ENCODE results near the gene ARHGEF28.

ARHGEF28 gene

DNA sequence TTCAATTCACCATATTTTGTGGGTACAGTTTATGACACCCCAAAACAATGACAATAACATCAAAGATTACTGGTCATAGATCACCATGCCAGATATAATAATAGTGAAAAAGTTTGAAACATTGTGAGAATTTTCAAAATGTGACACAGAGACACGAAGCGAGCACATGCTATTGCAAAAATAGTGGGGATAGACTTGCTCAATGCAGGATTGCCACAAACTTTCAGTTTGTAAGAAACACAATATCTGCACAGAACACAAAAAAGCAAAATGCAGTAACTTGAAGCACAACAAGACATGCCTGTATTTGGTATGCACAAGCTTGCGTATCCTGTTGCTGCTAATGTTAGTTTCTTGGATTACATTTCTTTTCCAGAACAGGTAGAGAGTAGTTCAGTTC is 35.8 kb downstream of the ARHGEF28 start:
- H3K4me3 Mint-ChIP-seq, result no peak overlapping the region
- no peak overlapping the region for H3K27ac Mint-ChIP-seq
- no peaks in the 10 kb centered on the region for H3K9me3 Mint-ChIP-seq (ENCODE audit: low read depth)
- no peaks in the 10 kb centered on the region for H3K36me3 Mint-ChIP-seq
- peaks cover 6% of the 10 kb centered on the region for H3K27me3 Mint-ChIP-seq
- no peaks in the 10 kb centered on the region for H3K4me1 Mint-ChIP-seq (ENCODE audit: low read depth)

- no peak overlapping the region for H3K4me3 Mint-ChIP-seq
Observed at GRCh38 chr5:73663161-73663859, 37.3 kb downstream of the ARHGEF28 start.

GRCh38 chr5:73663860-73664240 is 37.9 kb downstream of the ARHGEF28 start:
- Mint-ChIP-seq H3K9me3 (ENCODE audit: low read depth) (no peaks in the 10 kb centered on the region), H3K27ac (no peak overlapping the region), H3K27me3 (peaks cover 6% of the 10 kb centered on the region), H3K4me3 (no peak overlapping the region), H3K36me3 (no peaks in the 10 kb centered on the region), H3K4me1 (ENCODE audit: low read depth) (no peaks in the 10 kb centered on the region)

More at GRCh38 chr5:73663161-73663859, 37.3 kb downstream of the ARHGEF28 start:
- no peaks in the 10 kb centered on the region for H3K4me1 Mint-ChIP-seq (ENCODE audit: low read depth)
- peaks cover 6% of the 10 kb centered on the region for H3K27me3 Mint-ChIP-seq
- no peaks in the 10 kb centered on the region for H3K36me3 Mint-ChIP-seq
- no peak overlapping the region for H3K27ac Mint-ChIP-seq
- no peaks in the 10 kb centered on the region for H3K9me3 Mint-ChIP-seq (ENCODE audit: low read depth)

GRCh38 chr5:73664796-73665195 is 38.8 kb downstream of the ARHGEF28 start:
- H3K27ac Mint-ChIP-seq, result no peak overlapping the region
- H3K27me3 Mint-ChIP-seq, result peaks cover 6% of the 10 kb centered on the region
- no peaks in the 10 kb centered on the region for H3K4me1 Mint-ChIP-seq (ENCODE audit: low read depth)

DNA sequence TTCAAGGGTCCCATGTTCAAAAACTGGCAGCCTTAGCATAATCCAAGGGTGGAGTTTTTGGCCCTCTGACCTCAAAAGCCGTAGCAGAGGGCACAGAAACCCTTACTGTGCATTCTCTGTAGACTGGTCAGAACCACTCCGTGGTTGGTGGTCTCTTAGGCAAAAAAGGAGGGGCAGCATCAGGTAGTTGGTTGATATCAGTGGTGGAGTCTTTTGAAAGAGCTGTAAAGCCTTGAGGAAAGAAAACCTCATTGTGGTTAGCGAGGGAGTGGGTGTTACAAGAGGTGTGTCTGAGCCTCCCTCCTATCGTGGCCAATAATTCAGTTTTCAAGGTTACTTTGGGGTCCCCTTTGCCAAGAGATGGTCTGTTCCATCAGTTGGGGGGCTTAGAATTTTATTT is 40.9 kb downstream of the ARHGEF28 start:
- H3K9me3 Mint-ChIP-seq (ENCODE audit: low read depth), result no peaks in the 10 kb centered on the region
- H3K27me3 Mint-ChIP-seq, result peaks cover 6% of the 10 kb centered on the region
- H3K36me3 Mint-ChIP-seq, result no peaks in the 10 kb centered on the region
- H3K4me3 Mint-ChIP-seq, result no peak overlapping the region
- no peak overlapping the region for H3K27ac Mint-ChIP-seq
- no peaks in the 10 kb centered on the region for H3K4me1 Mint-ChIP-seq (ENCODE audit: low read depth)

More at GRCh38 chr5:73664796-73665195, 38.8 kb downstream of the ARHGEF28 start:
- H3K36me3 Mint-ChIP-seq, result no peaks in the 10 kb centered on the region
- H3K9me3 Mint-ChIP-seq (ENCODE audit: low read depth), result no peaks in the 10 kb centered on the region
- no peak overlapping the region for H3K4me3 Mint-ChIP-seq

DNA sequence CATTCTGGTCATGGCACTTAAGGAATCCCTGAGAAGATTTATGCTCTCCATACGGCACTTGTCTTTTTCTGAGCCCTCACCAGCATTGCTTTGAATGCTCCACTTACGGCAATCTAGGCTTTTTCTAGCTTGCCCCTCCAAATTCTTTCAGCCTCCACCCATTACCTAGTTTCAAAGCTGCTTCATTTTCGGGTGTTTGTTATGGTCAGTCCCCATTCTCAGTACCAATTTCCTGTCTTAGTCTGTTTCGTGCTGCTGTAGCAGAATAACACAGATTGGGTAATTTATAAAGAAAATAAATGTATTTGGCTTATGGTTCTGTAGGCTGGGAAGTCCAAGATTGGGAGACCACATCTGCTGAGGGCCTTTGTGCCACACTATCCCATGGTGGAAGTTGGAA is 42.0 kb downstream of the ARHGEF28 start:
- no peak overlapping the region for H3K27ac Mint-ChIP-seq
- no peaks in the 10 kb centered on the region for H3K4me1 Mint-ChIP-seq (ENCODE audit: low read depth)
- peaks cover 6% of the 10 kb centered on the region for H3K27me3 Mint-ChIP-seq
- no peaks in the 10 kb centered on the region for H3K36me3 Mint-ChIP-seq
- H3K9me3 Mint-ChIP-seq (ENCODE audit: low read depth), result no peaks in the 10 kb centered on the region
- H3K4me3 Mint-ChIP-seq, result no peak overlapping the region

DNA sequence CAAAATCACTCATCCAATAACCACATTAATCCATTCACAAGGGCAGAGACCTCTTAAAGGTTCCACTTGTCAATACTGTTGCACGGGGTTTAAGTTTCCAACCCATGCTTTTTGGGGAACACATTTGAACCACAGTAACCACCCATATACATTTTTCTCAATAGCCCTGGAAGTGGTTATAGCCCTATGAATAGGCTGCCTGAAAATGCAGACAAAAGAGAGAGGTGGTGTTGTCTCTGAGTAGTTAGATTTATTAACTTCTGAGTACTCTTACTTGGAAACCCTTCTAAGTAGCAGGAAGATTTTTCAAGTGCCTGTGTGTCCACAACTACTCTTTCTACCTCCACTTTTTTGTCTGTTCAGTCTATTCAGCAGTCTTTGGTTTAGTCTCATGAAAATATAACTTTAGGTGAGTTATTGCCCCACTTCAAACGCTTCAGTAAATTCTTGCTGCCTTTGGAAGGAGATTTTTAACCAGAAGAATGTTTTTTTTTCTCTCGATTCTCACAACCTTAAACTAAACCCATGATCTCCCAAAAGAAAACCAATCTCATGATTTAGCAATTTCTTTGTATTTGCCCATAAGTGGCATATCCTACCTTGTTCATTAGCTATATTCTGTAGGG is 42.6 kb downstream of the ARHGEF28 start:
- Mint-ChIP-seq H3K27me3 (peaks cover 6% of the 10 kb centered on the region), H3K9me3 (ENCODE audit: low read depth) (no peaks in the 10 kb centered on the region), H3K27ac (no peak overlapping the region), H3K4me3 (no peak overlapping the region), H3K4me1 (ENCODE audit: low read depth) (no peaks in the 10 kb centered on the region), H3K36me3 (no peaks in the 10 kb centered on the region)

GRCh38 chr5:73670731-73671130 is 44.7 kb downstream of the ARHGEF28 start:
- no peaks in the 10 kb centered on the region for H3K36me3 Mint-ChIP-seq
- no peaks in the 10 kb centered on the region for H3K9me3 Mint-ChIP-seq (ENCODE audit: low read depth)
- peaks cover under 1% of the 10 kb centered on the region for H3K27me3 Mint-ChIP-seq
- H3K4me3 Mint-ChIP-seq, result no peak overlapping the region
- no peak overlapping the region for H3K27ac Mint-ChIP-seq
- H3K4me1 Mint-ChIP-seq (ENCODE audit: low read depth), result no peaks in the 10 kb centered on the region

GRCh38 chr5:73672132-73672531 is 46.1 kb downstream of the ARHGEF28 start:
- no peaks in the 10 kb centered on the region for H3K9me3 Mint-ChIP-seq (ENCODE audit: low read depth)
- H3K27me3 Mint-ChIP-seq, result peaks cover 1% of the 10 kb centered on the region
- no peak overlapping the region for H3K27ac Mint-ChIP-seq
- H3K4me1 Mint-ChIP-seq (ENCODE audit: low read depth), result no peaks in the 10 kb centered on the region
- no peak overlapping the region for H3K4me3 Mint-ChIP-seq
- no peaks in the 10 kb centered on the region for H3K36me3 Mint-ChIP-seq

DNA sequence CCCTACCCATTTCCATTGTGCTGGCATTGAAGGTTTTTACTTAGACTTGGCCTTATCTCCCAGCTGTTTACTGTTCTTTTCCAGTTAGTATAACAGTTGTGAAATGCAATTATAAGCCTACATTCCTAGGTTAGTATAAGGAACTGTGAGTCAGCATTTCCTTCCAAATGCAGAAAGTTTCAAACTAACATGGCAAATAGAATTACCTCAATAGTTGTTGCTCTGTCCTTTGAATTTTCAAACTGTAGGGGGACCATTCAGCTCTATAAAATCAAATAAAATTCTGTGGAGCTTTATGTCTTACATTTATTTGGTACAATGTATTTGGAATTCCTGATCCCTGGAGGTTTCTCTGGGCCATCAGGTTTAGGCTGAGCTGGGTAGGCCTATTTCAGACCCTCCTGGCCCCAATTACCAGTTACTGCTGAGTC is 47.2 kb downstream of the ARHGEF28 start:
- Mint-ChIP-seq H3K36me3 (no peaks in the 10 kb centered on the region), H3K27ac (no peak overlapping the region), H3K4me3 (no peak overlapping the region), H3K4me1 (ENCODE audit: low read depth) (no peaks in the 10 kb centered on the region), H3K27me3 (peaks cover 1% of the 10 kb centered on the region), H3K9me3 (ENCODE audit: low read depth) (no peaks in the 10 kb centered on the region)

GRCh38 chr5:73674669-73675004 is 48.6 kb downstream of the ARHGEF28 start:
- Mint-ChIP-seq H3K36me3 (no peaks in the 10 kb centered on the region), H3K9me3 (ENCODE audit: low read depth) (no peaks in the 10 kb centered on the region), H3K4me1 (ENCODE audit: low read depth) (no peaks in the 10 kb centered on the region), H3K4me3 (no peak overlapping the region), H3K27me3 (peaks cover 1% of the 10 kb centered on the region), H3K27ac (no peak overlapping the region)

GRCh38 chr5:73678322-73678740 is 52.3 kb downstream of the ARHGEF28 start:
- H3K27ac Mint-ChIP-seq, result no peak overlapping the region
- H3K27me3 Mint-ChIP-seq, result peaks cover 1% of the 10 kb centered on the region
- H3K4me1 Mint-ChIP-seq (ENCODE audit: low read depth), result no peaks in the 10 kb centered on the region
- H3K9me3 Mint-ChIP-seq (ENCODE audit: low read depth), result no peaks in the 10 kb centered on the region
- H3K36me3 Mint-ChIP-seq, result no peaks in the 10 kb centered on the region
- no peak overlapping the region for H3K4me3 Mint-ChIP-seq

DNA sequence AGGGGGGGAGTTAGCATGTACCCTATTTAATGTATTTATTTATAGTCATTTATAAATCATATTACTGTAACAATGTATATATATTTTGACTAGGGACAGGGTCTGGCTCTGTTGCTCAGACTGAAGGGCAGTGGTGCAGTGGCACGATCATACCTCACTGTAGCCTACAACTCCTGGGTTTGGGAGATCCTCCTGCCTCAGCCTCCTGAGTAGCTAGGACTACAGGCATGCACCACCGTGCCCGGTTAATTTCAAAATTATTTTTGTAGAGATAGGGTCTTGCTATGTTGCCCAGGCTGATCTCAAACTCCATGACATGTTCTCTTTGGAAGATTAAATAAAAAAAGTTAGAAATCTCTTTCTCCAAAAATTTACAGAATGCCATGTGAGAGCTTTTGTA is 52.8 kb downstream of the ARHGEF28 start:
- no peaks in the 10 kb centered on the region for H3K36me3 Mint-ChIP-seq
- H3K27ac Mint-ChIP-seq, result no peak overlapping the region
- no peaks in the 10 kb centered on the region for H3K4me1 Mint-ChIP-seq (ENCODE audit: low read depth)
- H3K4me3 Mint-ChIP-seq, result no peak overlapping the region
- peaks cover 1% of the 10 kb centered on the region for H3K27me3 Mint-ChIP-seq
- H3K9me3 Mint-ChIP-seq (ENCODE audit: low read depth), result no peaks in the 10 kb centered on the region

DNA sequence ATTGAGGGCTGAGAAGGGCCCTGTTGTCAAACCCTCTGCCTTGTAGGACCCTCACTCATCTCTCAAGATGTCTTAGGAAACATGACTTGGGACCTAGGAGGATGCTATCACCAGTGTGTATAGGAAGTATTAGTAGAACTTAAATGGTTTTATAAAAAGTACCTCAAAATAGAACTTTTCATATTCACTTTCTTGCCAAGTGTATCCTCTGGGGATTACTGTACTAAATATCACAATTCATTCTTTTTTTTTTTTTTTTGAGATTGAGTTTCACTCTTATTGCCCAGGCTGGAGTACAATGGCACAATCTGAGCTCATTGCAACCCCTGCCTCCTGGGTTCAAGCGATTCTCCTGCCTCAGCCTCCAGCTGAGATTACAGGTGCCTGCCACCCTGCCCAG is 56.2 kb downstream of the ARHGEF28 start:
- H3K27me3 Mint-ChIP-seq, result peaks cover 5% of the 10 kb centered on the region
- H3K4me3 Mint-ChIP-seq, result no peak overlapping the region
- H3K27ac Mint-ChIP-seq, result no peak overlapping the region
- H3K36me3 Mint-ChIP-seq, result no peaks in the 10 kb centered on the region
- no peaks in the 10 kb centered on the region for H3K4me1 Mint-ChIP-seq (ENCODE audit: low read depth)
- H3K9me3 Mint-ChIP-seq (ENCODE audit: low read depth), result no peaks in the 10 kb centered on the region

DNA sequence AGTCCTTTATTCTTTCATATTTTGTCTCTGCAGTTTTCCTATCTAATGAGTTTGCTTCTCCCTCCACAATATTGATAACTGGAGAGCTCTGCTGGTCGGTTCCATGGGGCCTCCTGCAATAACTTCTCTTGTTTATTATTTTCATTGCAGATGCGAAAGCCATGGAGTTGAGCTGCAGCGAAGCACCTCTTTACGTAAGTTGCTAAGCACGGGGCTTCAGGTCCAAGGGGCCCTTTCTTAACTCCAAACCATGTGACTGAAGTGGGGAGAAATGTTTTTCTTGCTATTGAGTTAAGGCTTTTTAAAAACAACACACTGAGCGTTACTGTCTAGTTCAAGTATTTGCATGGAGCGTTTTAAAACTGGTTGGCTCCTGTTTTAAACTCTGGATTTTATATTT is 58.7 kb downstream of the ARHGEF28 start:
- Mint-ChIP-seq H3K4me3 (no peak overlapping the region), H3K36me3 (no peaks in the 10 kb centered on the region), H3K4me1 (ENCODE audit: low read depth) (no peaks in the 10 kb centered on the region), H3K27me3 (peaks cover 5% of the 10 kb centered on the region), H3K27ac (no peak overlapping the region), H3K9me3 (ENCODE audit: low read depth) (no peaks in the 10 kb centered on the region)

- Mint-ChIP-seq H3K27me3 (peaks cover 6% of the 10 kb centered on the region), H3K36me3 (no peaks in the 10 kb centered on the region), H3K4me3 (no peak overlapping the region), H3K27ac (no peak overlapping the region), H3K9me3 (ENCODE audit: low read depth) (no peaks in the 10 kb centered on the region), H3K4me1 (ENCODE audit: low read depth) (no peaks in the 10 kb centered on the region)
Observed at GRCh38 chr5:73686912-73687311, 60.9 kb downstream of the ARHGEF28 start.

Data from activated naive CD8-positive, alpha-beta T cell (primary cell).